H9 (cell line): ENCODE results near the gene CLCN6. TPM values are rescaled to one million over a fixed set of nuclear protein-coding genes. Genes with fewer than 3 reads are reported as not detected.

ENCODE experiments used
- DNase-seq: peaks from one replicate; pipeline ENCODE4 v3.0.0-alpha.2; 2017
- H2AFZ ChIP-seq: one replicate; pipeline ENCODE4 v1.6.1; 2013; ENCODE audit warnings: mild to moderate bottlenecking, low read length, control low read depth, moderate library complexity
- H2AK5ac ChIP-seq: 2 replicates; pipeline ENCODE4 v1.6.1; 2013; ENCODE audit warnings: low read length, control low read depth, mixed read lengths; ENCODE audit not compliant: insufficient read length
- H2BK120ac ChIP-seq: one replicate; pipeline ENCODE4 v1.6.1; 2013; ENCODE audit warnings: low read depth, mild to moderate bottlenecking, low read length, control low read depth, inconsistent platforms; ENCODE audit not compliant: poor library complexity, severe bottlenecking
- H2BK12ac ChIP-seq: 2 replicates; pipeline ENCODE4 v1.6.1; 2013; ENCODE audit warnings: low read length, control low read depth, mixed read lengths, low read depth; ENCODE audit not compliant: insufficient read length
- H2BK15ac ChIP-seq: 2 replicates; pipeline ENCODE4 v1.6.1; 2013; ENCODE audit warnings: low read depth, low read length, control low read depth
- H2BK20ac ChIP-seq: one replicate; pipeline ENCODE4 v1.6.1; 2013; ENCODE audit warnings: low read depth, mild to moderate bottlenecking, low read length, control low read depth, inconsistent platforms; ENCODE audit not compliant: poor library complexity, severe bottlenecking
- H2BK5ac ChIP-seq: 2 replicates; pipeline ENCODE4 v1.6.1; 2013; ENCODE audit warnings: low read length, control low read depth, mixed read lengths; ENCODE audit not compliant: insufficient read length
- H3K14ac ChIP-seq: 2 replicates; pipeline ENCODE4 v1.6.1; 2013; ENCODE audit warnings: low read length, control low read depth; ENCODE audit not compliant: insufficient read depth
- H3K18ac ChIP-seq: 2 replicates; pipeline ENCODE4 v1.6.1; 2013; ENCODE audit warnings: low read depth, mild to moderate bottlenecking, mixed read lengths, low read length, control low read depth; ENCODE audit not compliant: insufficient read length
- H3K23ac ChIP-seq: 2 replicates; pipeline ENCODE4 v1.6.1; 2013; ENCODE audit warnings: low read length, control low read depth, mixed read lengths, low read depth; ENCODE audit not compliant: insufficient read length
- H3K23me2 ChIP-seq: 2 replicates; pipeline ENCODE4 v1.6.1; 2013; ENCODE audit warnings: low read depth, mild to moderate bottlenecking, mixed read lengths, low read length, control low read depth; ENCODE audit not compliant: insufficient read length, poor library complexity, severe bottlenecking
- H3K27ac ChIP-seq: 2 replicates; pipeline ENCODE4 v1.5.1; 2013; ENCODE audit warnings: low read length, control low read depth, mixed read lengths, low read depth; ENCODE audit not compliant: insufficient read length
- H3K27me3 ChIP-seq: 2 replicates; pipeline ENCODE4 v1.6.1; 2013; ENCODE audit warnings: low read length, control low read depth, inconsistent platforms; ENCODE audit not compliant: insufficient read depth
- H3K4ac ChIP-seq: 2 replicates; pipeline ENCODE4 v1.6.1; 2013; ENCODE audit warnings: low read depth, mild to moderate bottlenecking, control low read depth, inconsistent platforms, low read length, moderate library complexity
- H3K4me1 ChIP-seq: 2 replicates; pipeline ENCODE4 v1.6.1; 2013; ENCODE audit warnings: low read length, control low read depth, inconsistent platforms; ENCODE audit not compliant: insufficient read depth
- H3K4me2 ChIP-seq: 2 replicates; pipeline ENCODE4 v1.6.1; 2013; ENCODE audit warnings: low read length, control low read depth, mixed read lengths; ENCODE audit not compliant: insufficient read length, insufficient read depth
- H3K56ac ChIP-seq: 2 replicates; pipeline ENCODE4 v1.6.1; 2013; ENCODE audit warnings: low read depth, mild to moderate bottlenecking, mixed read lengths, low read length, control low read depth; ENCODE audit not compliant: insufficient read length
- H3K79me1 ChIP-seq: 2 replicates; pipeline ENCODE4 v1.6.1; 2013; ENCODE audit warnings: low read depth, mild to moderate bottlenecking, moderate library complexity, low read length, control low read depth, inconsistent platforms; ENCODE audit not compliant: insufficient read depth, poor library complexity, severe bottlenecking
- H3K79me2 ChIP-seq: 2 replicates; pipeline ENCODE4 v1.6.1; 2013; ENCODE audit warnings: low read length, control low read depth, inconsistent platforms; ENCODE audit not compliant: insufficient read depth
- H3K9ac ChIP-seq: 2 replicates; pipeline ENCODE4 v1.6.1; 2013; ENCODE audit warnings: low read length, control low read depth, mixed read lengths; ENCODE audit not compliant: insufficient read length; ENCODE audit errors: extremely low read depth
- H3K9me3 ChIP-seq: one replicate; pipeline ENCODE4 v1.6.1; 2013; ENCODE audit warnings: low read depth, low read length, inconsistent platforms; ENCODE audit not compliant: control insufficient read depth
- H3T11ph ChIP-seq: one replicate; pipeline ENCODE4 v1.6.1; 2013; ENCODE audit warnings: mild to moderate bottlenecking, low read length, control low read depth, inconsistent platforms
- H4K20me1 ChIP-seq: one replicate; pipeline ENCODE4 v1.6.1; 2013; ENCODE audit not compliant: control insufficient read depth, insufficient read length, insufficient read depth
- H4K5ac ChIP-seq: 2 replicates; pipeline ENCODE4 v1.6.1; 2013; ENCODE audit warnings: low read depth, mild to moderate bottlenecking, mixed read lengths, low read length, control low read depth; ENCODE audit not compliant: insufficient read length
- H4K8ac ChIP-seq: replicated peaks from 2 replicates; pipeline ENCODE4 v1.6.1; 2013; ENCODE audit warnings: low read length, control low read depth, mixed read lengths, low read depth; ENCODE audit not compliant: insufficient read length
- H4K91ac ChIP-seq: 2 replicates; pipeline ENCODE4 v1.6.1; 2013; ENCODE audit warnings: low read depth, mild to moderate bottlenecking, moderate library complexity, mixed read lengths, low read length, control low read depth; ENCODE audit not compliant: insufficient read length
- H3K27ac Mint-ChIP-seq, 3 experiments: 2 replicates in 2 of 3; 3 replicates in 1 of 3; pipeline ENCODE4 v1.8.0; 2020 to 2021; ENCODE audit warnings: mixed read lengths in 3 of 3, mild to moderate bottlenecking in 1 of 3, moderate library complexity in 1 of 3
- H3K27me3 Mint-ChIP-seq: 2 replicates; pipeline ENCODE4 v1.8.0; 2021; ENCODE audit warnings: low read depth, mild to moderate bottlenecking, moderate library complexity, mixed read lengths
- H3K36me3 Mint-ChIP-seq, 3 experiments: 2 replicates in 2 of 3; 3 replicates in 1 of 3; pipeline ENCODE4 v1.8.0; 2020 to 2021; ENCODE audit warnings: low read depth in 3 of 3, mixed read lengths in 3 of 3; ENCODE audit not compliant: insufficient read depth in 1 of 3
- H3K4me1 Mint-ChIP-seq, 2 experiments: 2 replicates each; pipeline ENCODE4 v1.8.0; 2020; ENCODE audit warnings: mixed read lengths in 2 of 2
- H3K4me3 Mint-ChIP-seq, 2 experiments: 2 replicates in 1 of 2; 3 replicates in 1 of 2; pipeline ENCODE4 v1.8.0; 2020 to 2021; ENCODE audit warnings: mild to moderate bottlenecking in 2 of 2, mixed read lengths in 2 of 2, moderate library complexity in 1 of 2
- H3K9me3 Mint-ChIP-seq, 2 experiments: 2 replicates in 1 of 2; 3 replicates in 1 of 2; pipeline ENCODE4 v1.8.0; 2020; ENCODE audit warnings: mild to moderate bottlenecking in 2 of 2, mixed read lengths in 2 of 2, moderate library complexity in 1 of 2
- WGBS: extraction: QIAGEN DNeasy Blood & Tissue Kit; methylation state at CpG from one replicate; pipeline ENCODE4 v1.1.7; 2013; ENCODE audit warnings: missing lambda C conversion rate, low lambda C conversion rate, mixed read lengths; ENCODE audit not compliant: insufficient read length; ENCODE audit errors: extremely low coverage; 5-methylcytosine and 5-hydroxymethylcytosine counted together
- total RNA-seq: library from RNA; stranded (reverse); gene quantifications from 2 replicates; pipeline ENCODE4 v1.2.1, GENCODE V29; 2021
- TF ChIP-seq, protein P1 (sequence below): fragments of 200-600 bp; sonication (generic); conservative IDR thresholded peaks from 3 replicates; pipeline ENCODE4 v1.8.0; 2021; ENCODE audit warnings: antibody characterized with exemption, mild to moderate bottlenecking

CLCN6 gene
- total RNA-seq, 1 experiment from 2014 or later = 20.5 TPM

DNA sequence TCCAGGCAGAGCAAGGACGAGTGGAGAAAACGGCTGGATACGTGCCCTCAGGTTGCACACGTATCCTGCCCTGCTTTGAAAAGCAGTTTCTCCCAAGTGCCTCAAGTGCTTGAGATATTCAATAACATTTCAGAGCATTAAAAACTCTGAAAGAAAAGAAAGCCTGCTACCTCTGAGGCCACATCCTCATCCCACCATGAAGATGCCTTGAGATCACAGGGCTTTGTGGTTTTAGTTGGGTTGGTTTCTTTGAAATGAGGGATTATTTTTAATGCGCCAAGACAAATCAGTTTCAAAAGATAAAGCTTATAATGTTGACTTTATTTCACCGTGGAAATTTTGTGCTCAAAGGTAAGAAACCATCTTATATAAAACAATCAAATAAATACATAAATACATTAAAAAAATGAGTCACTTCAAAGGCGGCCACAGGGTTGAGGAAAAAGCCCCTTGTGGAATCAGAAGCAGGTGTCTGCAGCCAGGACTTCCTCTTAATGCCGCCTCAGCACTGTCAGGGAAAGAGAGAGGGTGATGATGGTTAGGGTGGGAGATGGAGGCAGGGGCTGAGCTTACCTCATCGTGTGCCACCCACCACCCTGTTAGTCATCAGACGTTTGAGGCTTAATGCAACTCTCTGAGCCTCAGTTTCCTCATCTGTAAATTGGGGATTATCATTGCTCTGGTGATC, 51.3 kb downstream of the CLCN6 start:
- TF ChIP-seq, protein P1, sequence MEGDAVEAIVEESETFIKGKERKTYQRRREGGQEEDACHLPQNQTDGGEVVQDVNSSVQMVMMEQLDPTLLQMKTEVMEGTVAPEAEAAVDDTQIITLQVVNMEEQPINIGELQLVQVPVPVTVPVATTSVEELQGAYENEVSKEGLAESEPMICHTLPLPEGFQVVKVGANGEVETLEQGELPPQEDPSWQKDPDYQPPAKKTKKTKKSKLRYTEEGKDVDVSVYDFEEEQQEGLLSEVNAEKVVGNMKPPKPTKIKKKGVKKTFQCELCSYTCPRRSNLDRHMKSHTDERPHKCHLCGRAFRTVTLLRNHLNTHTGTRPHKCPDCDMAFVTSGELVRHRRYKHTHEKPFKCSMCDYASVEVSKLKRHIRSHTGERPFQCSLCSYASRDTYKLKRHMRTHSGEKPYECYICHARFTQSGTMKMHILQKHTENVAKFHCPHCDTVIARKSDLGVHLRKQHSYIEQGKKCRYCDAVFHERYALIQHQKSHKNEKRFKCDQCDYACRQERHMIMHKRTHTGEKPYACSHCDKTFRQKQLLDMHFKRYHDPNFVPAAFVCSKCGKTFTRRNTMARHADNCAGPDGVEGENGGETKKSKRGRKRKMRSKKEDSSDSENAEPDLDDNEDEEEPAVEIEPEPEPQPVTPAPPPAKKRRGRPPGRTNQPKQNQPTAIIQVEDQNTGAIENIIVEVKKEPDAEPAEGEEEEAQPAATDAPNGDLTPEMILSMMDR = no peak
- no peak overlapping the region for H3T11ph ChIP-seq
- H2BK20ac ChIP-seq = no peak overlapping the region
- no peaks in the 10 kb centered on the region for H4K20me1 ChIP-seq
- no peaks in the 10 kb centered on the region for H3K23me2 ChIP-seq
- no peak overlapping the region for H4K5ac ChIP-seq
- H3K56ac ChIP-seq = no peak overlapping the region
- H3K9ac ChIP-seq = no peak overlapping the region
- no peak overlapping the region for H2AK5ac ChIP-seq
- H4K8ac ChIP-seq = no peak overlapping the region
- Mint-ChIP-seq H3K36me3 (no peaks in the 10 kb centered on the region), H3K27ac (no peak overlapping the region), H3K4me1 (peaks cover 6 to 15% of the 10 kb centered on the region in 2 experiments; a peak in 3 of 4 replicates), H3K4me3 (no peak overlapping the region), H3K27me3 (peaks cover 68% of the 10 kb centered on the region), H3K9me3 (no peaks in the 10 kb centered on the region)
- H3K27me3 ChIP-seq = no peaks in the 10 kb centered on the region; the same call in 1 of the 2 replicates
- no CpG with 5 or more reads among the region's 10 CpGs for WGBS
- no peaks in the 10 kb centered on the region for H3K79me2 ChIP-seq
- no peak overlapping the region for H2BK120ac ChIP-seq
- no peak overlapping the region for H3K27ac ChIP-seq
- no peak overlapping the region for H3K23ac ChIP-seq
- no peak overlapping the region for H3K18ac ChIP-seq
- no peak overlapping the region for H4K91ac ChIP-seq
- H2AFZ ChIP-seq = no peak overlapping the region
- no peak for DNase-seq
- no peaks in the 10 kb centered on the region for H3K79me1 ChIP-seq
- H3K4ac ChIP-seq = no peak overlapping the region
- no peak overlapping the region for H3K4me2 ChIP-seq
- H3K9me3 ChIP-seq = no peaks in the 10 kb centered on the region
- no peak overlapping the region for H3K14ac ChIP-seq
- H3K4me1 ChIP-seq = no peaks in the 10 kb centered on the region
- no peak overlapping the region for H2BK5ac ChIP-seq
- no peak overlapping the region for H2BK12ac ChIP-seq
- H2BK15ac ChIP-seq = no peak overlapping the region
